ENCODE results near the gene CACNA1S. TPM values are rescaled to one million over a fixed set of nuclear protein-coding genes. Genes with fewer than 3 reads are reported as not detected.

CACNA1S gene
- total RNA-seq, 1 donor = not detected

- no peak overlapping the region for H3K4me3 ChIP-seq (ENCODE audit: low read depth, low read length)
- TF ChIP-seq CTCF (IDR thresholded peaks at IDR 0.05; ENCODE audit: insufficient read depth, low read length) = no peak
- DNase-seq (ENCODE audit: low read depth) = no peak
Observed at GRCh38 chr1:201053155-201053860, 58.9 kb downstream of the CACNA1S start.

GRCh38 chr1:201051399-201051798, 60.8 kb downstream of the CACNA1S start:
- no peak for TF ChIP-seq CTCF (IDR thresholded peaks at IDR 0.05; ENCODE audit: insufficient read depth, low read length)
- no peak for DNase-seq (ENCODE audit: low read depth)

DNA sequence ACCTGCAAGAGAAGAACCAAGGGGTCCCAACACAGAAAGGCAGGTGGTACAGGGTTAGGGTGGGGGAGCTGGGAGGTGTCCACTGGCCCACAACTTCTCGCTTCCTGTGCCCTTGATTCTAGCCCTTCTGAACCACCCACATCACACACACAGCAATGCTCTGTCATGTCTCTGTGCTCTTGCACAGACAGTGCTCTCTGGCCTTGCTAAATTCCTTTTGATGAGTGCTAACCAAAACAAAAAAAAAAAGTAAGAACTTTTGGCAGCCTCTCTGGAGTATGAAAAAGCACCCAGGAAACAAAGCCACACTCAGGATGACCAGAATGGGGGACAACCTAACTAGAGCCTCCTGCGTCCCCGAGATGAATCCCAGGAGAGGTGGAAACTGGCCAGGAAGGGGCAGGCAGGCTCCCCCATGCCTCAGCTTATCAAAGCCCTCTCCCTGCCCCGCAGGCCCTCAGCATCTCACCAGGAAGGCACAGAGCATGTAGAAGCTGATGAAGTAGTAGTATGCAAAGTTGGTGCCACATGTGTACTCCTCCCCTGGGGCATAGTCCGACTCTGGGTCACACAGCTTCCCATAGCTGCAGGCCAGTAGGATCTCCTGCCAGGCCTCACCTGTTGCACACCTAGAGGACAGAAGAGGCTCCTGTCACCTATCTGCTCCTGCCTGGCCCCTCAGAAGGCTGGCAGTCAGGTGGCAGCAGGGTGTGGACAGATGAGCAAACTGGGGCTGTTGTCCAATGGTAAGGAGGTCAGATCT, 61.5 kb downstream of the CACNA1S start:
- TF ChIP-seq CTCF (IDR thresholded peaks at IDR 0.05; ENCODE audit: insufficient read depth, low read length) = no peak
- peak; percentile 32 for DNase-seq (ENCODE audit: low read depth)
- H3K4me3 ChIP-seq (ENCODE audit: low read depth, low read length) = no peak overlapping the region

More at GRCh38 chr1:201051399-201051798, 60.8 kb downstream of the CACNA1S start:
- H3K4me3 ChIP-seq (ENCODE audit: low read depth, low read length) = no peak overlapping the region

DNA sequence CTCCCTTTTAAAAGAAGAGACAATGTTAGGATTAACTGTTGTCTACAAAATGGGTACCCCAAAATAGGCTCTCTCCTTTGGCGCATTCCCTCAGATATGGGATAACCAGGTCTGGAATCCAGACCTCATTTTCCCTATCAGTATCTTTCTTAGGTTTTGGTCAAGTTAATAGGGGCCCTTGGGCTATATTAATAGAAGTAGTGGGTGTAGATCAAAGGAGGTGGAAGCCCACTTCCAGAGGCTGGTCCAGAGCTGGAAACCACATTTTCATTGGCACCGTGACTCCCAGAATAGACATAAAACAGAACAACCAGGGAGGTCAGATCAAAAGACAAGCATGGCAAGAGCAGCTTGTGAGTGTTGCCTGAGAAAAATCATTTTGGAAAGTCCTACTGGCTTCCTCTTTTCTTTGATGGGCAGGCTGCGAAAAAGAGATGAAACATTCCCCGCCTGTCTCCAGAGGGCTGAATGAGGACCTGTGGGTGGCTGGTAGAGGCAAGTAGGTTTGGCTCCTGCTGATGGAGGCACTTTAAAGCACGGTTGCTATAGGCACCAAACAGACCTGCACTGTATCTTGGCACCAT, 62.9 kb downstream of the CACNA1S start:
- H3K4me3 ChIP-seq (ENCODE audit: low read depth, low read length) = no peak overlapping the region
- DNase-seq (ENCODE audit: low read depth) = no peak
- TF ChIP-seq CTCF (IDR thresholded peaks at IDR 0.05; ENCODE audit: insufficient read depth, low read length) = no peak

- TF ChIP-seq CTCF (IDR thresholded peaks at IDR 0.05; ENCODE audit: insufficient read depth, low read length) = no peak
- no peak overlapping the region for H3K4me3 ChIP-seq (ENCODE audit: low read depth, low read length)
- DNase-seq (ENCODE audit: low read depth) = no peak
Observed at GRCh38 chr1:201048521-201048920, 63.7 kb downstream of the CACNA1S start.

GRCh38 chr1:201044119-201044518, 68.1 kb downstream of the CACNA1S start:
- DNase-seq (ENCODE audit: low read depth) = no peak
- H3K4me3 ChIP-seq (ENCODE audit: low read depth, low read length) = no peak overlapping the region
- TF ChIP-seq CTCF (IDR thresholded peaks at IDR 0.05; ENCODE audit: insufficient read depth, low read length) = no peak

Measured in fibroblast of the aortic adventitia (primary cell).